Endothelial cell of umbilical vein (primary cell): ENCODE results near the gene HADH.

Source experiments
- EZH2 ChIP-seq: IDR thresholded peaks from 2 replicates; pipeline ENCODE4 v1.6.1; 2012; ENCODE audit warnings: borderline replicate concordance, low read depth, mild to moderate bottlenecking, moderate library complexity, low read length, inconsistent platforms; ENCODE audit not compliant: severe bottlenecking
- GATA2 ChIP-seq: IDR thresholded peaks from 2 replicates; pipeline ENCODE4 v1.7.0; 2011; ENCODE audit warnings: low read depth, mild to moderate bottlenecking, moderate library complexity, mixed read lengths, low read length; ENCODE audit not compliant: insufficient read length, insufficient read depth
- JUN ChIP-seq: IDR thresholded peaks from 2 replicates; pipeline ENCODE4 v1.6.1; 2011; ENCODE audit warnings: borderline replicate concordance, low read depth; ENCODE audit not compliant: insufficient read length, insufficient read depth
- MYC ChIP-seq: IDR thresholded peaks from one replicate; pipeline ENCODE4 v1.6.1; 2011; ENCODE audit warnings: mild to moderate bottlenecking, low read depth, low read length
- POLR2A ChIP-seq: IDR thresholded peaks from 2 replicates; pipeline ENCODE4 v1.6.1; 2012; ENCODE audit warnings: low read depth, mild to moderate bottlenecking, control low read depth, low read length
- POLR2AphosphoS5 ChIP-seq: IDR thresholded peaks from 2 replicates; pipeline ENCODE4 v1.6.1; 2012; ENCODE audit warnings: low read depth, mild to moderate bottlenecking, control low read depth, low read length, moderate library complexity; ENCODE audit not compliant: insufficient read depth
- TF ChIP-seq, protein P1 (sequence below), 2 donors: IDR thresholded peaks; 1 replicate in 1 of 2; 2 replicates in 1 of 2; pipeline ENCODE4 v1.5.1; 2011; ENCODE audit warnings: low read length in 2 of 2, mild to moderate bottlenecking in 2 of 2, moderate library complexity in 2 of 2, control low read depth in 1 of 2, inconsistent platforms in 1 of 2, low read depth in 1 of 2; ENCODE audit not compliant: insufficient read depth in 1 of 2; ENCODE audit errors: extremely low read depth in 1 of 2
- TF ChIP-seq, protein P2 (sequence below): IDR thresholded peaks from 2 replicates; pipeline ENCODE4 v1.6.1; 2011; ENCODE audit not compliant: insufficient read depth, insufficient read length

DNA sequence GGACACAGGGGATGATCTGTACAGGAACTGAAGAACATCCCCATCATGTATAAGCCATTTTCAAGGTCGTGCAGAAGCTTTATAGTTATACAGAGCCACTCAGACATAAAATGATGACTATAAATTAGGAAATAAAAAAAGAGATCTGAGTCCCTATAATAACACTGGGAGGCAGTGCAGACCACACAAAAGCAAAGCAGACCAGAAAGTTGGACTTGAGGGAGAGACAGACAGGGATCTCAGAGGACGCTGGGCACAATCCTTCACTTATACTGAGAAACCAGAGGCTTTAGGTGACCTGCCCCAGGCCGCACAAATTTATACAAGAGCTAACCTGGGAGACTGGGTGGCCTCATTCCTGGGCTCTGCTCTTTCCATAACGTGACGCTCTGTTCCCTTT lies 70.5 kb downstream of the HADH start:
- TF ChIP-seq JUN, result no peak
- no peak for TF ChIP-seq GATA2
- TF ChIP-seq, protein P1, sequence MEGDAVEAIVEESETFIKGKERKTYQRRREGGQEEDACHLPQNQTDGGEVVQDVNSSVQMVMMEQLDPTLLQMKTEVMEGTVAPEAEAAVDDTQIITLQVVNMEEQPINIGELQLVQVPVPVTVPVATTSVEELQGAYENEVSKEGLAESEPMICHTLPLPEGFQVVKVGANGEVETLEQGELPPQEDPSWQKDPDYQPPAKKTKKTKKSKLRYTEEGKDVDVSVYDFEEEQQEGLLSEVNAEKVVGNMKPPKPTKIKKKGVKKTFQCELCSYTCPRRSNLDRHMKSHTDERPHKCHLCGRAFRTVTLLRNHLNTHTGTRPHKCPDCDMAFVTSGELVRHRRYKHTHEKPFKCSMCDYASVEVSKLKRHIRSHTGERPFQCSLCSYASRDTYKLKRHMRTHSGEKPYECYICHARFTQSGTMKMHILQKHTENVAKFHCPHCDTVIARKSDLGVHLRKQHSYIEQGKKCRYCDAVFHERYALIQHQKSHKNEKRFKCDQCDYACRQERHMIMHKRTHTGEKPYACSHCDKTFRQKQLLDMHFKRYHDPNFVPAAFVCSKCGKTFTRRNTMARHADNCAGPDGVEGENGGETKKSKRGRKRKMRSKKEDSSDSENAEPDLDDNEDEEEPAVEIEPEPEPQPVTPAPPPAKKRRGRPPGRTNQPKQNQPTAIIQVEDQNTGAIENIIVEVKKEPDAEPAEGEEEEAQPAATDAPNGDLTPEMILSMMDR (IDR thresholded peaks at IDR 0.05; ENCODE audit: extremely low read depth in 1 of 2, insufficient read depth in 1 of 2, low read depth in 1 of 2, low read length in 2 of 2), result no peak
- TF ChIP-seq POLR2AphosphoS5, result no peak
- TF ChIP-seq EZH2, result no peak
- no peak for TF ChIP-seq POLR2A
- TF ChIP-seq, protein P2, sequence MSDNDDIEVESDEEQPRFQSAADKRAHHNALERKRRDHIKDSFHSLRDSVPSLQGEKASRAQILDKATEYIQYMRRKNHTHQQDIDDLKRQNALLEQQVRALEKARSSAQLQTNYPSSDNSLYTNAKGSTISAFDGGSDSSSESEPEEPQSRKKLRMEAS, result no peak
- TF ChIP-seq MYC, result no peak
